Measurements from ENCODE around the gene AP5B1. TPM values are rescaled to one million over a fixed set of nuclear protein-coding genes. Genes with fewer than 3 reads are reported as not detected.

AP5B1 gene
- total RNA-seq, 1 donor from 2014 or later: 3.6 TPM

- H3K79me2 ChIP-seq (ENCODE audit: low read depth): no peaks in the 10 kb centered on the region
- H3K27ac ChIP-seq: no peak overlapping the region
- peak overlapping the region; percentile 83 for H3K4me3 ChIP-seq
- Mint-ChIP-seq H3K36me3 (peaks cover under 1% of the 10 kb centered on the region), H3K4me1 (peaks cover 6% of the 10 kb centered on the region), H3K4me3 (peak overlapping the region; percentile 63), H3K27ac (no peak overlapping the region), H3K9me3 (no peaks in the 10 kb centered on the region), H3K27me3 (ENCODE audit: insufficient read depth, low read depth) (peaks cover 39% of the 10 kb centered on the region)
- H4K20me1 ChIP-seq (ENCODE audit: low read depth): no peaks in the 10 kb centered on the region
- peaks cover 19% of the 10 kb centered on the region for H3F3A ChIP-seq (ENCODE audit: low read depth)
- peaks cover 8% of the 10 kb centered on the region for H3K4me1 ChIP-seq
- peak overlapping the region; percentile 99 for H3K4me2 ChIP-seq
- H2AFZ ChIP-seq (replicated peaks): no peak overlapping the region
- TF ChIP-seq EZH2 (IDR thresholded peaks at IDR 0.05) (no peak), CTCF (IDR thresholded peaks at IDR 0.05) (peak; percentile 45), EZH2phosphoT487 (IDR thresholded peaks at IDR 0.05) (no peak)
- no peaks in the 10 kb centered on the region for H3K36me3 ChIP-seq
- no peak overlapping the region for H3K9ac ChIP-seq
- no peaks in the 10 kb centered on the region for H3K9me3 ChIP-seq (ENCODE audit: low read depth)
- peaks cover 61% of the 10 kb centered on the region for H3K27me3 ChIP-seq
- peak; percentile 84 for DNase-seq (ENCODE audit: low spot score)
Measured at GRCh38 chr11:65781152-65781961, 581 bp upstream of the AP5B1 start.

GRCh38 chr11:65779919-65780769 lies 632 bp downstream of the AP5B1 start:
- peak overlapping the region; percentile 63 for H3K27ac Mint-ChIP-seq
- peaks cover 28% of the 10 kb centered on the region for H3K27me3 Mint-ChIP-seq (ENCODE audit: insufficient read depth, low read depth)
- H3K4me1 ChIP-seq: peaks cover 8% of the 10 kb centered on the region
- no peak overlapping the region for H3K27ac ChIP-seq
- DNase-seq (ENCODE audit: low spot score): peak; percentile 91
- peak overlapping the region; percentile 97 for H2AFZ ChIP-seq (replicated peaks)
- H3K9me3 Mint-ChIP-seq: no peaks in the 10 kb centered on the region
- peaks cover 49% of the 10 kb centered on the region for H3K27me3 ChIP-seq
- peaks cover 2% of the 10 kb centered on the region for H3K36me3 Mint-ChIP-seq
- H3K9ac ChIP-seq: peak overlapping the region; percentile 27
- TF ChIP-seq CTCF (IDR thresholded peaks at IDR 0.05) (peak; percentile 85), EZH2phosphoT487 (IDR thresholded peaks at IDR 0.05) (no peak), EZH2 (IDR thresholded peaks at IDR 0.05) (no peak)
- H4K20me1 ChIP-seq (ENCODE audit: low read depth): no peaks in the 10 kb centered on the region
- no peaks in the 10 kb centered on the region for H3K36me3 ChIP-seq
- peak overlapping the region; percentile 83 for H3K4me3 ChIP-seq
- H3F3A ChIP-seq (ENCODE audit: low read depth): peaks cover 18% of the 10 kb centered on the region
- no peaks in the 10 kb centered on the region for H3K79me2 ChIP-seq (ENCODE audit: low read depth)
- H3K9me3 ChIP-seq (ENCODE audit: low read depth): no peaks in the 10 kb centered on the region
- H3K4me1 Mint-ChIP-seq: peaks cover 3% of the 10 kb centered on the region
- H3K4me2 ChIP-seq: peak overlapping the region; percentile 99
- peak overlapping the region; percentile 91 for H3K4me3 Mint-ChIP-seq

GRCh38 chr11:65779669-65779918 lies 1.2 kb downstream of the AP5B1 start:
- Mint-ChIP-seq H3K36me3 (peaks cover 4% of the 10 kb centered on the region), H3K4me1 (peaks cover 3% of the 10 kb centered on the region), H3K27ac (no peak overlapping the region), H3K27me3 (ENCODE audit: insufficient read depth, low read depth) (peaks cover 23% of the 10 kb centered on the region), H3K4me3 (no peak overlapping the region), H3K9me3 (no peaks in the 10 kb centered on the region)
- no peaks in the 10 kb centered on the region for H3K9me3 ChIP-seq (ENCODE audit: low read depth)
- H3F3A ChIP-seq (ENCODE audit: low read depth): peaks cover 16% of the 10 kb centered on the region
- H2AFZ ChIP-seq (replicated peaks): no peak overlapping the region
- H3K4me3 ChIP-seq: peak overlapping the region; percentile 83
- TF ChIP-seq EZH2 (IDR thresholded peaks at IDR 0.05) (no peak), CTCF (IDR thresholded peaks at IDR 0.05) (no peak), EZH2phosphoT487 (IDR thresholded peaks at IDR 0.05) (no peak)
- no peak overlapping the region for H3K9ac ChIP-seq
- no peak overlapping the region for H3K27ac ChIP-seq
- H3K4me1 ChIP-seq: peaks cover 8% of the 10 kb centered on the region
- no peaks in the 10 kb centered on the region for H4K20me1 ChIP-seq (ENCODE audit: low read depth)
- peak overlapping the region; percentile 99 for H3K4me2 ChIP-seq
- no peaks in the 10 kb centered on the region for H3K36me3 ChIP-seq
- DNase-seq (ENCODE audit: low spot score): no peak
- no peaks in the 10 kb centered on the region for H3K79me2 ChIP-seq (ENCODE audit: low read depth)
- H3K27me3 ChIP-seq: peaks cover 43% of the 10 kb centered on the region
